CD4-positive, alpha-beta T cell treated with Interleukin-15 for 1 hour (primary cell): ENCODE results near the gene KCNE2.
"Not testable (repeated sequence)": the region's sequence is repeated elsewhere in the genome, so short reads cannot be mapped to it uniquely, and the experiment has no call there.

Experiments
- DNase-seq: peaks from one replicate; pipeline ENCODE4 v3.0.0-alpha.2; 2020

The KCNE2 gene

DNA sequence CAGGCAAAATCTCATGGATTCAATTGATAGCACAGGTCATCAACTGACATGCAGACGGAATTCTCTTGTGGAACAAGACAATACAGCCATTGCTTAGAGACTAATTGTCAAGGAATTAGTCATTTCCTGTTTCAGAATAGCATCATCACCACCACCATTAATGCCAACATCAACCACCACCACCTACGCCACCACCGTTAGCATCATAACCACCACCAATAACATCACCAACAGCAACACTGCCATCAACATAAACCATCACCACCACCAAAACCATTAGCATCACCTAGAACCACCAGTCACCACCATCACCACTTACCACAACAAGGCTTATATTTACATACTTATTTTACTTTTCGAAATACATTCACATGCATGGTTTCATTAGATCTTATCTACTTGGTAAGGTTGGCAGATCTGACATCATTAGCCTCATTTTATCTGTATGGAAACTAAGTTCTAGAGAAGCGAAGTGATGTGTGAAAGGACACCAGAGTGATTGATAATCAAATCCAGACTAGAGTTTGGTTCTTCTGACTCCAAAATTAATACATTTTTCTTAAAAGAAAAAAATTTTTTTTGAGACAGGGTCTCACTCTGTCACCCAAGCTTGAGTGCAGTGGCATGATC, 53.8 kb downstream of the KCNE2 start:
- DNase-seq: not testable (repeated sequence)
